Suprapubic skin (tissue), 4 donors: ENCODE results near the gene LRBA.

Experiments used
- CTCF ChIP-seq, 2 donors: fragments of 200-600 bp in 1 of 2; fragments of 450-650 bp in 1 of 2; sonication (generic) in 1 of 2; IDR thresholded peaks; one replicate each; pipeline ENCODE4 v1.5.1; 2016 to 2019; ENCODE audit warnings: antibody characterized with exemption in 2 of 2, mild to moderate bottlenecking in 1 of 2, moderate library complexity in 1 of 2
- EP300 ChIP-seq: sonication (generic); formaldehyde crosslinking; IDR thresholded peaks from one replicate; pipeline ENCODE4 v1.6.1; 2017; ENCODE audit warnings: antibody characterized with exemption
- POLR2A ChIP-seq, 2 donors: fragments of 450-650 bp; IDR thresholded peaks; one replicate each; pipeline ENCODE4 v1.6.1; 2017; ENCODE audit warnings: antibody characterized with exemption in 2 of 2, mild to moderate bottlenecking in 2 of 2, moderate library complexity in 2 of 2
- POLR2AphosphoS5 ChIP-seq, 3 donors: sonication (generic); formaldehyde crosslinking; IDR thresholded peaks; one replicate each; pipeline ENCODE4 v1.6.1; 2017; ENCODE audit warnings: antibody characterized with exemption in 3 of 3

- TF ChIP-seq CTCF (IDR thresholded peaks at IDR 0.05): no peak
- TF ChIP-seq POLR2A (IDR thresholded peaks at IDR 0.05): no peak
- TF ChIP-seq EP300: no peak
- no peak for TF ChIP-seq POLR2AphosphoS5 (IDR thresholded peaks at IDR 0.05)
Measured at GRCh38 chr4:150315175-150315574, 699.9 kb downstream of the LRBA start.
